LNCaP clone FGC (cell line): ENCODE results near the gene SLC6A9.

ENCODE experiments used
- DNase-seq: peaks from one replicate; pipeline ENCODE4 v3.0.0-alpha.2; 2011; ENCODE audit warnings: low read depth
- H3K4me3 ChIP-seq: 2 replicates; pipeline ENCODE4 v1.5.1; 2011; ENCODE audit warnings: mild to moderate bottlenecking, low read depth, low read length, control low read depth
- CTCF ChIP-seq: IDR thresholded peaks from 2 replicates; pipeline ENCODE4 v1.5.1; 2012; ENCODE audit warnings: mild to moderate bottlenecking; ENCODE audit not compliant: control insufficient read depth, insufficient read depth; ENCODE audit errors: extremely low read depth

SLC6A9 gene

GRCh38 chr1:44015206-44015605, 16.1 kb downstream of the SLC6A9 start:
- no peak overlapping the region for H3K4me3 ChIP-seq
- TF ChIP-seq CTCF = no peak
- no peak for DNase-seq

- no peak for DNase-seq
- no peak overlapping the region for H3K4me3 ChIP-seq
- TF ChIP-seq CTCF = no peak
Measured at GRCh38 chr1:44014365-44015104, 16.7 kb downstream of the SLC6A9 start.

- DNase-seq = no peak
- no peak overlapping the region for H3K4me3 ChIP-seq
- no peak for TF ChIP-seq CTCF
Measured at GRCh38 chr1:44013949-44014348, 17.3 kb downstream of the SLC6A9 start.

- H3K4me3 ChIP-seq = no peak overlapping the region
- TF ChIP-seq CTCF = no peak
- no peak for DNase-seq
Measured at GRCh38 chr1:44012941-44013609, 18.2 kb downstream of the SLC6A9 start.

GRCh38 chr1:44012404-44012803, 18.9 kb downstream of the SLC6A9 start:
- DNase-seq = no peak
- no peak for TF ChIP-seq CTCF
- no peak overlapping the region for H3K4me3 ChIP-seq

- TF ChIP-seq CTCF = no peak
- no peak overlapping the region for H3K4me3 ChIP-seq
- no peak for DNase-seq
Measured at GRCh38 chr1:44010935-44011471, 20.3 kb downstream of the SLC6A9 start.

GRCh38 chr1:44008259-44008658, 23.0 kb downstream of the SLC6A9 start:
- TF ChIP-seq CTCF = no peak
- H3K4me3 ChIP-seq = no peak overlapping the region
- DNase-seq = no peak
